HG02763 (cell line): Measurements from ENCODE around the gene ACSL4.
"Not testable (repeated sequence)": the region's sequence is repeated elsewhere in the genome, so short reads cannot be mapped to it uniquely, and the experiment has no call there.

Experiments
- ATAC-seq: cut with Tn5 transposase; IDR thresholded peaks from one replicate; pipeline ENCODE4 v1.9.1; 2021; ENCODE audit warnings: mild to moderate bottlenecking, moderate library complexity; ENCODE audit not compliant: unreplicated experiment

Gene ACSL4

DNA sequence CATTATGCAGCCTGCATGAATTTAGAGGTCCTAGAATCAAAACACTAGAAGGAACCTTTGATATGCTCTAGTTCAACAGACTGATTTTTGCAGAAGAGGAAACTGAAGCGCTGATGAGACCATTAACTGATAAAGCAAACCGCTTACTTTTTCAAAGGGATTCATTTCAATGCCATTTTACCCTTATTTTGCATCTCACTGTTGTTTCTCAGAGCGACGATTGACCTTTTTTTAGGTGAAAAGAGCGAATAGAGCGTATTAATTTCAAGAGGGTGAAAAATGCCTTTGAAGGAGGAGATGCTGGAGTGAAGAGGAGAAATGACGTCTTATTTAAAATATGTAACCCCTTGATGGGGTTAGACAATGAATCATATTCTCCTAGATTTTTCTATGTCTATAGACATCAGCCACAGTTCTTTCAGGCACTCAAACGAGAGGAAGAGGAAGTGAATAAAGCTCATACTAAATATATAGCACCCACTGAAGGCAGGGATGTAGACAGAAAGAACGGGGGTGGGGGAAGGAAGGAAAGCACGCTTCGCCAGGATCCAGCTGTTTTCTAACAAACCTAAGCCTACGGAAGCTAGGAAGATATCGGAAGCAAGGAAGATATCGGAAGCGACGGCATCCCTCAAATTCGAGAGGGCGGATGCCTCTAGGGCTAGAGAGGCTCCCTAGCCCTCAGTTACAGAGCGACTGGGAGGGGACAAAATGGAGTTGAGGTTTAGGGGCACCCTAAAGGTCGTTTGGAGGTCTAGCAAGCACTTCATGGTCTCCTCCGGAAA is 848 bp downstream of the ACSL4 start:
- ATAC-seq: peak; percentile 30

- no peak for ATAC-seq
Measured at GRCh38 chrX:109728173-109728535, 4.9 kb downstream of the ACSL4 start.

DNA sequence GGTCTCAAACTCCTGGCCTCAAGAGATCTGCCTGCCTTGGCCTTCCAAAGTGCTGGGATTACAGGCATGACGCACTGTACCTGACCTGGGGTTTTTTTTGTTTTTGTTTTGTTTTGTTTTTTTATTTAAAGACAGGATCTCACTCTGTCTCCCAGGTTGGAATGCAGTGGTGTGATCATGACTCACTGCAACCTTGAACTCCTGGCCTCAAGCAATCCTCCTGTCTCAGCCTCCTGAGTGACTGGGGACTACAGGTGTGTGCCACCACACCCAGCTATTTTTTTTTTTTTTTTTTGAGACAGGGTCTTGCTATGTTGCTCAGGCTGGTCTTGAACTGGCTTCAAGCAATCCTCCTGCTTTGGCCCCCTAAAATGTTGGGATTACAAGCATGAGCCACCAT is 8.1 kb downstream of the ACSL4 start:
- ATAC-seq: not testable (repeated sequence)

GRCh38 chrX:109720947-109721346 is 12.1 kb downstream of the ACSL4 start:
- no peak for ATAC-seq

DNA sequence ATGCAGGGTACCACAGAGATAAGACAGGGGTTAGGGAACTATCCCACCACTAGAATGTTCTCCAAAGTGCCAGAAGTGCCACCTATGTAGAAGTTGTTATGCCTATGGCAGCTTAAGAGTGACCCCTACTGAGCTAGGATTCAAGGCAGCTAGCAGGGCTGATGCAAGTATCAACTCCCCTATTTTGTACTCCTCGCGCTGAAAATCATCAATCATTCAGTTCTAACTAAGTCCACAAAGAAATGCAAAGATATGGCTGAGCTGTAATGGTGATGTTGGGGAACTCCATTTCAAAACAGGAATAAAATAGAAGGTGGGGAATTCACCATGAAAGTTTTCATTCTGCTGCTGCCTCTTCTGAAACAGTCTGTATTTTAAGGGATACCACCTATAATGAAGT is 13.8 kb downstream of the ACSL4 start:
- ATAC-seq: no peak

GRCh38 chrX:109716431-109717028 is 16.5 kb downstream of the ACSL4 start:
- ATAC-seq: no peak

GRCh38 chrX:109714340-109714958 is 18.6 kb downstream of the ACSL4 start:
- ATAC-seq: no peak

DNA sequence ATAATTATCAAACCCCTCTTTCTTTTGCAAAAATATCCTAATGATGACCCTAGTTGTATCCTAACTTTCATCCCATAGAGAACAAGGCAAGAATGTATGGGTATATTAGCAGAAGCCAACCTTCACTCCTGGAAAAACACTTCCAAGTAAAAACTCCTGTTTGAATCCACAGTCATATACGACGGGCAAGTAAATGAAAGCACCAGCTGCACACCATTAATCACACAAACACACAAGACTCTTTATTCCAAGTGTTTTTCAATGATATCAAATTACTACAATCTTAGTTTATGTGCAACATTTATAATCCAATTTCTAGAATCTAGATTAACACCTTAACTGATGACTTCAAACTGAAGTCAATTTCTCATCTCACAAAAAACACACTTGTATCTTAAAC is 22.9 kb downstream of the ACSL4 start:
- no peak for ATAC-seq

DNA sequence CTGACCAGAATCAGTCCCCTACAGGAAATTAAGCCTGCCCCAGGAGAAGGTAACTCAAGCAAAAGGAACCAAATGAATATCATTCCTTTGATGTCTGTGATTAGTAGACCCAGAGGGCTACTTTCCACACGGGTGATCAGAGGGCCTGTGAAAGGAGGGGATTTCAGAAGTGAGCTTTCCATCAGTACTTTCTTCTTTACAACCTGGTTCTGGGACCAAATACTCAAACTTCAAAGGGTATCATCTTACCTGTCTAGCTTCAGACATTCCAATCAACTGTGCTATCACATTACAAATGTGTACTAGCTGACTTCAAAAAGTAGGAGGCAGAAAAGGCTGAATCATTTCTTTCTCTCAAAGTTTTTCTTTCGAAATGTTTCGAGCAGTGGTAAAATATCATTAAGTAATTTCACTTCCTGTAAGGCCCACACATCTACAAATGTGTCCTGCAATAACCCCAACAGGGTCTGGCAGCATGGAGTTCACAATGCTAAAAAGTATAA is 23.9 kb downstream of the ACSL4 start:
- no peak for ATAC-seq

DNA sequence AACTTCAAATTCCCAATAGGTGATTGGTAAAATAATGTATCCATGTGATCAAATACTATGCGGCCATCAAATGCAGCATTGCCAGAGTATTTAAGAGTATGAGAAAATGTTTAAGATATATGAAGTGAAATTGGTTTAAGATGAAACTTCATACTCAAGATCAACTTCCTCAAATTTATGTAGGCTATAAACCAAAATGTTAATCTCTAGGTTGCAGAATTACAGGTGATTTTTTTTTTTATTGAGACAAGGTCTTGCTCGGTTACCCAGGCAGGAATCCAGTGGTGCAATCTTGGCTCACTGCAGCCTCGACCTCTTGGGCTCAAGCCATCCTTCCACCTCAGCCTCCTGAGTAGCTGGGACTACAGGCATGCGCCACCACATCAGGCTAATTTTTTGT is 25.3 kb downstream of the ACSL4 start:
- ATAC-seq: no peak

DNA sequence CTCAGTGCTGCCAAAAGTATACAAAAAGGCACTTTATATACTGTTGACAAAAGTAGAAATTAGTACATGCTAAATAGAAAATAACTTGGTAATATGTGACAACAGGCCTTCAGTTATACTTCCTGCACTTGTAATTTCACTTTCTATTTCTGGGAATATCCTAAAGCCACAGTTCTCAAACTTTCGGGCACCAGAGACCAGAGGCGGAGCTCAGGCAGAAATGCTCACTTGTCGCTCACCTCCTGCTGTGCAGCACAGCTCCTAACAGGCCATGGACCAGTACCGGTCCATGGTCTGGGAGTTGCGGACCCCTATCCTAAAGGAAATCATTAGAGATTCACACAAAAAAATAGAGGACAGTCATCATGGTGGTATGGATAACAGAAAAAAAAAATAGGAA is 25.7 kb downstream of the ACSL4 start:
- ATAC-seq: no peak

GRCh38 chrX:109704563-109704962 is 28.5 kb downstream of the ACSL4 start:
- ATAC-seq: peak; percentile 65

DNA sequence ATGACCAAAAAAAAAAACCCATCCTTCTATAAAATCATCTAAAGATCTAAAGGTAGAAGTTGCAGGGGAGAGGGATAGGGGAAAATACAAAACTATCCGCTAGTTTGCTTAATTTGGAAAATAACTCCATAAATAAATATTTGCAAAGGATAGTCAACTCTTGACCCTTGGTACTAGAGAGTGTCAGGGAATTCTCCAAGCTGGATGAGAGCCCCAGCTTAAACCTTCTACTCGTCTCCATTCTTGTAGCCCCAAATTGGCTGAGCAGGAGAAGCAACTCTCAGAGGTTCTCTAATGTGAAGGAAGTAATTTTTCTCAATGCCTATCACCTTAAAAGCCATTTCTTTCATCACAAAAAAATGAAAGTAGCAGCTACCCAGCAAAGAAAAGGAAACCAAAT is 35.2 kb downstream of the ACSL4 start:
- ATAC-seq: no peak

- ATAC-seq: no peak
Measured at GRCh38 chrX:109696146-109696740, 36.8 kb downstream of the ACSL4 start.

GRCh38 chrX:109695637-109696036 is 37.4 kb downstream of the ACSL4 start:
- ATAC-seq: no peak

DNA sequence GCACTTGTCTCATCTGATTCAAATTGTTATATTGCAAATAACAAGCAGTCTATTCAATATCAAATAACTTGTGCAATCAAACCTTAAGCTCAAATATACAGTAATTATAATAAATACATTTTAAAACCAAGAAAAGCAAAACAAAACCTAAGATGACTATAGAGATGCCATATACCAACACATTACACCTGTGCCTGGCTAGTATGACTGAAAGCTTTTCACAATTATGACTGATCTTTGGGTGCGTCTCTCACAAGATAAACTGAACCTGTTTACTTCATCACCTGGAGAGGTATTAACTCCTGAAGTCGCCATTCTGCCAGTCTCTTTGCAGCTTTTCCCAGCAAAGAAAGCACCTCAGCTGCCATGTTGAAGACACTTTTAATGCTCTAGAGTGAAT is 41.3 kb downstream of the ACSL4 start:
- ATAC-seq: no peak

DNA sequence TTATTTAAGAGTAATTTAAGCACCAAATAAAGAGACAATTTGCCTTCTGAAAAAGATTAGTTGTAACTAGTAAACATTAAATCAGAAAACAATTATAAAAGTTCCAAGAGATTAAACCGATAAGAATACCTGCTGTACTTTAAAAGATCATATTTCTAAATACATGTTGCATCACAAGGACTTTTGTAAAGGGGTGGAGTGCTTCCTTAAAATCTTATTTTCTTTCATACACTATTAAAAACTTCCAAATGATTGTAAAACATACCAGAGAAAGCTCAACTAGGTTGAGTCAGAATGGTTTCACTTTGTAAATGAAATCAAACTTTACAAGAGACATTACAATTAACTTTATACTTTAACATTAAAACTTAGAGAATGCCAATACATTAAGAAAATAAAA is 41.8 kb downstream of the ACSL4 start:
- ATAC-seq: no peak

GRCh38 chrX:109687903-109688302 is 45.2 kb downstream of the ACSL4 start:
- ATAC-seq: no peak

- no peak for ATAC-seq
Measured at GRCh38 chrX:109685656-109686078, 47.4 kb downstream of the ACSL4 start.

DNA sequence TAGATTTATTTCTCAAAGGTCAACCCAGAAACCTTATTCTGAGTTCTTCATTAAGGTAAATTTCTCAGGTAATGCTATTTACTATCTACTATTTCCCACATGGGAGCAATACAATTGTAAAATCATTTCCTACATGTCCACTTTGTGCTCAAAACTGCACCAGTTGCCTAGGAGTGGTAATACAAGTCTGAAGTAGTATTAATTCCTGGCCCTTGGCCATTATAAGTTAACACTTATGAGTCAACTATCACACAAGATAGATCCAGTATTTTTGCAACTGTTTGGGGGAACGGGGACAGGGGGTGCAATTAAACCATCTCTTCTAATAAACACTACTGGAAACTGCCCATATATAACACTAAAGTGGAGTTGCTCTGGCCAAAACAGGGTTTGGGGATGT is 48.9 kb downstream of the ACSL4 start:
- ATAC-seq: no peak

GRCh38 chrX:109681475-109682081 is 51.5 kb downstream of the ACSL4 start:
- no peak for ATAC-seq
